Muscle of leg (tissue), 11 donors: Measurements from ENCODE around the gene BTBD17. TPM values are rescaled to one million over a fixed set of nuclear protein-coding genes. Genes with fewer than 3 reads are reported as not detected.

Source experiments
- DNase-seq: peaks from one replicate; pipeline ENCODE4 v3.0.0; 2013
- H3K27ac ChIP-seq: one replicate; pipeline ENCODE4 v1.5.1; 2013; ENCODE audit warnings: mild to moderate bottlenecking, low read length, control low read depth
- H3K27me3 ChIP-seq: one replicate; pipeline ENCODE4 v1.6.1; 2013; ENCODE audit warnings: low read length; ENCODE audit not compliant: control insufficient read depth, insufficient read depth
- H3K36me3 ChIP-seq: one replicate; pipeline ENCODE4 v1.6.1; 2013; ENCODE audit warnings: low read length; ENCODE audit not compliant: control insufficient read depth, insufficient read depth
- H3K4me1 ChIP-seq: one replicate; pipeline ENCODE4 v1.6.1; 2013; ENCODE audit warnings: low read length; ENCODE audit not compliant: control insufficient read depth, insufficient read depth
- H3K4me3 ChIP-seq: one replicate; pipeline ENCODE4 v1.5.1; 2013; ENCODE audit warnings: low read length, control low read depth
- H3K9me3 ChIP-seq: replicated peaks from 2 replicates; pipeline ENCODE4 v1.6.1; 2013; ENCODE audit warnings: low read depth, low read length; ENCODE audit not compliant: control insufficient read depth
- whole genome bisulfite sequencing: methylation state at CpG from one replicate; pipeline ENCODE4 v1.1.5; 2013; ENCODE audit warnings: missing lambda C conversion rate; ENCODE audit not compliant: insufficient coverage; 5-methylcytosine and 5-hydroxymethylcytosine counted together
- polyA plus RNA-seq, 8 donors: library from polyadenylated mRNA; unstranded; fragments of 120-200 nt; gene quantifications; one replicate each; pipeline versions ENCODE4 v1.2.1 to v1.2.3, GENCODE V29; 2013; ENCODE audit warnings: inconsistent platforms in 1 of 8, low replicate concordance in 1 of 8; ENCODE audit not compliant: insufficient read length in 8 of 8, insufficient read depth in 1 of 8
- total RNA-seq: library from RNA; stranded (reverse); fragments of 120-200 nt; gene quantifications from one replicate; pipeline ENCODE4 v1.2.4, GENCODE V29; 2013

The BTBD17 gene
- total and polyA plus RNA-seq, 9 donors = 0.06 to 0.28 (median 0.11) TPM; not detected in 3

DNA sequence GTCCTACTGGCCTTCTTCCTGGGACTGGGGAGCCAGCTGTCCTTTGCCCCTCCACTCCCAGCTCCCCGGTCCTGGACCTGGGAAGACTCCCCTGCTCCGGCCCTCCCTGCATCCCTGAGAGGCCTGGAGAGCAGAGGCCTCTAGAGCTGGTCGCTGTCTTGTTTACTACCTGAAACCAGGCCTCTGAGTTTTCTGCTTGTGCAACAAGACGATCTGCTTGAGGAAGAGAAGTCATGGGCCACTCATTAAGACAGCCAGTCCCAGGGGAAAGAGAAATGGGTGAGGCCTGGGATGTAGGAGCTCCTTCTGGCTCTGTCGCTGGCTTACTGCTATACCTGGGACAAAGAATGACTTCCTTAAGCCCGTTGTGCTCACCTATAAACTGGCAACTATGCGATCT lies 40.4 kb upstream of the BTBD17 start:
- Histone ChIP-seq H3K4me3 (no peak overlapping the region), H3K27ac (no peak overlapping the region), H3K4me1 (peaks cover 4% of the 10 kb centered on the region), H3K36me3 (no peaks in the 10 kb centered on the region), H3K9me3 (no peaks in the 10 kb centered on the region), H3K27me3 (no peaks in the 10 kb centered on the region)
- DNase-seq = no peak
- 58% methylated on average over 5 of the region's 7 CpGs for WGBS

DNA sequence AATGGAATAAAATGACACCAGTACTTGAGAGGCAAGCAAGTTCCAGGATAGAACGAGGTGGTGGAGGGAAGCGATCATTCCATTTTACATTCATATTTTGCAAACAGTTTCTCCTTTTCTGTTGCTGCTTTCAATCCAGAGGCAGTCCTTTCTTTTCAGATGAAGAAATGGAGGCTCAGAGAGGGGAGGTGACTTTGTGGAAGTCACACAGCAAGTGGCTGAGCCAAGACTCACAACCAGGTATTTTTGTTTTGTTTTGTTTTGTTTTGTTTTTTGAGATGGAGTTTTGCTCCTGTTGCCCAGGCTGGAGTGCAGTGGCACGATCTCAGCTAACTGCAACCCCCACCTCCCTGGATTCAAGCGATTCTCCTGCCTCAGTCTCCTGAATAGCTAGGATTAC lies 34.9 kb upstream of the BTBD17 start:
- Histone ChIP-seq H3K27ac (no peak overlapping the region), H3K9me3 (no peaks in the 10 kb centered on the region), H3K36me3 (no peaks in the 10 kb centered on the region), H3K27me3 (no peaks in the 10 kb centered on the region), H3K4me3 (no peak overlapping the region), H3K4me1 (peaks cover 28% of the 10 kb centered on the region)
- no peak for DNase-seq
- no CpG with 5 or more reads among the region's 4 CpGs for WGBS

DNA sequence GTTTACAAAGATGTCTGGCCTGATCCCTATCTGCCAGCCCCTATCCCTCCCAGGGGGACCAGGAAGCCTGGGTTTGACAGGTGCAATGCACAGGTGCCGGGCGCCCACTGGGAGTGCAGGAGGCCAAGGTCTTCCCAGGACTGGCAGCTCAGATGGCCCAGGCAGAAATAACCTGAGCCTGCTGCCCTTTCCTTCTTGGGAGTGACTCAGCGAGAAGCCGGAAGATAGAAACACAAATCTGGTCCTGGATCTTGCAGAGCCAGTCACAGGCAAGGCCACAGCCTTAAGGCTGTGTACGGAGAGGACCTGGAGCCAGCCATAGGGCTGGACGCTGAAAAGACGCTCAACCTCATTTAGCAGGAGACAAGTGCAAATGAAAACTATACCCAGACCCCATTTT lies 33.3 kb upstream of the BTBD17 start:
- Histone ChIP-seq H3K27ac (peak overlapping the region; percentile 77), H3K4me3 (no peak overlapping the region), H3K27me3 (no peaks in the 10 kb centered on the region), H3K9me3 (no peaks in the 10 kb centered on the region), H3K36me3 (no peaks in the 10 kb centered on the region), H3K4me1 (peaks cover 28% of the 10 kb centered on the region)
- DNase-seq = peak; percentile 37
- WGBS = 79% methylated on average over 7 of the region's 7 CpGs

DNA sequence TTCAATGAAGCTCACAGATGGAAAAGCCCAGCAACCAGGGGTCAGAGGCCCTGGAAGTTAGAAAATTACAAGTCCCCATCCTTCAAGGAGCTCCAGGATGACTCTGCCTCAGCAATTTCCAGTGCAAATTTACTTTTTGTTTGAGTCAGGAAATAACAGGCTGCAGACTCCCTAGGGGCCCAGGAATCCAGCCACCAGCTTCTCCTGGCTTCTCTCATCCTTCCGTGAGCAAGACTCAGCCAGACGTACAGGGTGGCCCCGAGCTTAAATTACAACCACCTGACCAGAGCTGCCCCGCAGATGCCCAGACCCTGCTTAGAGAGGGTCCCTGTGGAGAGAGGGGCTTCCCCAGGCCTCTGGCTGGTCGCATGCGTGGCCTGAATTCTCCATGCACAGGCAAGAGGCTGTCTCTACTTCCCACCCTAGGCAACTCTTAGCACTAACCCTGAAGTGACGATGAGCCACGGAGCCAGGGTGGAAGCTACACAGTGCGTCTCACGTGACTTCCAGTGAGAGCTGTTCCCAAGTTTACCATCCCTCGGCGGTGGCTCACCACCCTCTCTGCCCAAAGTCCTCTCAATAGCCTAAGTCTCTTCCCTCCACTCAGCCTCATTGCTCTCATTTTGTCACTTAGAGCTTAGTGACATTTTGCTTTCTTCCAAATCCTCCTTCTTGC lies 32.7 kb upstream of the BTBD17 start:
- Histone ChIP-seq H3K36me3 (no peaks in the 10 kb centered on the region), H3K4me1 (peaks cover 29% of the 10 kb centered on the region), H3K9me3 (no peaks in the 10 kb centered on the region), H3K27me3 (no peaks in the 10 kb centered on the region), H3K27ac (peak overlapping the region; percentile 77), H3K4me3 (no peak overlapping the region)
- WGBS = 45% methylated on average over 12 of the region's 12 CpGs
- DNase-seq = peak; percentile 43

DNA sequence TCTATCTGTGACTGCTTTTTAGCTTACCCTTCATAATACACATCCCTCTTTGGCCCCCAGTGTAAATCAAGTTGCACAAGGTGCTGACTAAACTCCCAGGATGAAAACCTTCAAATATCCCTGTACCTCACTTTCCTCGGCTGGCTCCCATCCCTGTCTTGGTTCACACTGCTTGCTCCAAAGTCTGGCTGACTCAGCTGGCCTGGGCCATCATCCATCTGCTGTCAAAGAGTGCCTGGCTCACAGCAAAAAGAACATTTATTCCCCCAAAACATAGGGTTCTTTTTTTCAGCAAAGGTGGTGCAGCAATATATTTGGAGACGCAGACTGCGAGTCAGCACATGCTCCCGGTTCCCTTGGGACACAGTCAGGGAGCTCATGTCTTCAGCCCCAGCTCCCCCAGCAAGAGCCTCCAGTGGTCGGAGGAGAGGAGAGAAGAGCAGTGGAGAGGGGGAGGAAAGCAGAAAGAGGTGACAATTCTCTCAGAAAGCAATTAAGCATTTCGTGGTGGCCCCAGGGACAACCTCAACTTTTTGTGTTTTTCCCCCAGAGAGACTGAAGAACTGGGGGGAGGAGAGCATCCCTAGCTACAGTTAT lies 31.8 kb upstream of the BTBD17 start:
- H3K4me3 ChIP-seq = no peak overlapping the region
- WGBS = 27% methylated on average over 3 of the region's 6 CpGs
- H3K27ac ChIP-seq = no peak overlapping the region
- no peaks in the 10 kb centered on the region for H3K36me3 ChIP-seq
- peaks cover 39% of the 10 kb centered on the region for H3K4me1 ChIP-seq
- no peak for DNase-seq
- H3K27me3 ChIP-seq = no peaks in the 10 kb centered on the region
- H3K9me3 ChIP-seq = no peaks in the 10 kb centered on the region

DNA sequence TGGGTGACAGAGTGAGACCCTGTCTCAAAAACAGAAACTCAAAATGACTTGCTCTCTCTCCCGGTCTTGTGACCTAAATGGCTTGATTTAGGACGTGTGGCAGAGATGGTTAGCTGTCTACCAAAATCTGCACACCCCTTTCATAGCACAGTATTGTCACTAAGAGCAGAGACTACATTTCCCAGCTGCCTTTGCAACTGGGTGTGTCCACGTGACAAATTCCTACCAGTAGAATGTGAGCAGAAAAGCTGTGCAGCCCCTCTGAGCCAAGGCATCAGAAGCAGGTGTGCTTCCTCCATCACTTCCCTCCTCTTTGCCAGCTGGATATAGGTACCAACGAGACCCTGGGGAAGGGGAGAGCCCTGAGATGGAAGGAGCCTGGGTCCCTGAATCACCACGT lies 31.2 kb upstream of the BTBD17 start:
- H3K9me3 ChIP-seq = no peaks in the 10 kb centered on the region
- H3K4me1 ChIP-seq = peaks cover 39% of the 10 kb centered on the region
- WGBS = 90% methylated on average over 2 of the region's 5 CpGs
- no peaks in the 10 kb centered on the region for H3K36me3 ChIP-seq
- DNase-seq = no peak
- no peaks in the 10 kb centered on the region for H3K27me3 ChIP-seq
- H3K4me3 ChIP-seq = no peak overlapping the region
- no peak overlapping the region for H3K27ac ChIP-seq

DNA sequence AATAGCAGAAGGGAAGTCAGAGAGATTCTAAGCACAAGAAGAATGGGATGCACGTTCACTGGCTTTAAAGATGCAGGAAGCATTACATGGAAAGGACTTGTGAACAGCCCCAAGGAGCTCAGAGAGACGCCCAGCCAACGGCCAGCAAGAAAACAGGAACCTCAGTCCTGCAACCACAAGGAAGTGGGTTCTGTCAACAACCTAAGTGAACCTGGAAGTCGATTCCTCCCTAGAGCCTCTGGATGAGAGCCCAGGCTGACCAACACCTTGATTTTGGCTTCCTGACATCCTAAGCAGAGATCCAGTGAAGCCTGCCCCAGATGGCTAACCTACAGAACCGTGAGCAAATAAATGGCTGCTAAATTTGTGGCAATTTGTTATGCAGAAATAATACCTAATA lies 30.1 kb upstream of the BTBD17 start:
- no peak overlapping the region for H3K27ac ChIP-seq

DNA sequence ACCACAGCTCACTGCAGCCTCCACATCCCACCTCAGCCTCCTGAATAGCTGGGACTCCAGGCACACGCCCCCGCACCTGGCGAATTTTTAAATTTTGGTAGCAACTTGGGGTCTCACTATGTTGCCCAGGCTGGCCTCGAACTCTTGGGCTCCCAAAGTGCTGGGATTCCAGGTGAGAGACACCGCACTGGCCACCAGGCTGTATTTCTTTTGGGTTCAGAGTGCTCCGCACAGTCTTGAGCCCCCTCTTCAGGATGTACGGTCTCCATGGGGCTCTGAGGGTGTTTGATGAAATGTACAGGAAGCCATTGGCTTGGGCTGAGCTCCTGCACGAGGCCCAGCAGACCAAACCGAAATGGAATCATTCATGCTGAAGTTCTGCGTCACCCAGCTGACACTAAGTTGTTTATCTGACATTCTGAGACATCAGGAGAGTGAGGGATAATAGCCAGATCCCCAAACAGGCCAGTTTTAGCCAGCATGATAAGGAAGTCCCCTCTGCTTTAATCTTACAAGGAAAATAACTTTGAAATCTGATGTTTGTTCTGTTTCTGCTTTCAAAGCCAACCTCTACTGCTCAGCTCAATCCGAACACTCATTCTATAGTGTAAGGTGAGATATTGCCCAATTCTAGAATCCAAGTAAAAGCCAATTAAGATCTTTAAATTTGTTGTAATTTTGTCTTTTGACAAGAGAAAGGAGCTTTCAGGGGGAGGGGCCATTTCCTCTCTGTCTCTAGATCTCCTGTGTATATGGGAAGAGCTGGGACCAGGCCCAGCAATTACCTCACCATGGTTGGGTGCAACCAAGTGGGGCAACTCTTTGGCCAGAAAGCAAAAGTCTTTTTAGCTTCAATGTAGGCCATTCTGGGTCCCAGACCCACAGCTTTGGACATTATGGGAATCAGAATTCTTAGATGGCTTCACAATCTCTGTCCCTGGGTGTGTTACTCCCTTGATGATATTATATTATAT lies 29.3 kb upstream of the BTBD17 start:
- Histone ChIP-seq H3K4me1 (peaks cover 52% of the 10 kb centered on the region), H3K27me3 (no peaks in the 10 kb centered on the region), H3K4me3 (no peak overlapping the region), H3K9me3 (no peaks in the 10 kb centered on the region), H3K36me3 (no peaks in the 10 kb centered on the region), H3K27ac (no peak overlapping the region)
- 72% methylated on average over 10 of the region's 11 CpGs for WGBS
- no peak for DNase-seq

More for the DNA sequence above, 30.1 kb upstream of the BTBD17 start:
- peaks cover 47% of the 10 kb centered on the region for H3K4me1 ChIP-seq
- no peaks in the 10 kb centered on the region for H3K27me3 ChIP-seq
- WGBS = 36% methylated on average over 3 of the region's 5 CpGs
- no peak overlapping the region for H3K4me3 ChIP-seq
- DNase-seq = no peak
- no peaks in the 10 kb centered on the region for H3K9me3 ChIP-seq
- H3K36me3 ChIP-seq = no peaks in the 10 kb centered on the region

DNA sequence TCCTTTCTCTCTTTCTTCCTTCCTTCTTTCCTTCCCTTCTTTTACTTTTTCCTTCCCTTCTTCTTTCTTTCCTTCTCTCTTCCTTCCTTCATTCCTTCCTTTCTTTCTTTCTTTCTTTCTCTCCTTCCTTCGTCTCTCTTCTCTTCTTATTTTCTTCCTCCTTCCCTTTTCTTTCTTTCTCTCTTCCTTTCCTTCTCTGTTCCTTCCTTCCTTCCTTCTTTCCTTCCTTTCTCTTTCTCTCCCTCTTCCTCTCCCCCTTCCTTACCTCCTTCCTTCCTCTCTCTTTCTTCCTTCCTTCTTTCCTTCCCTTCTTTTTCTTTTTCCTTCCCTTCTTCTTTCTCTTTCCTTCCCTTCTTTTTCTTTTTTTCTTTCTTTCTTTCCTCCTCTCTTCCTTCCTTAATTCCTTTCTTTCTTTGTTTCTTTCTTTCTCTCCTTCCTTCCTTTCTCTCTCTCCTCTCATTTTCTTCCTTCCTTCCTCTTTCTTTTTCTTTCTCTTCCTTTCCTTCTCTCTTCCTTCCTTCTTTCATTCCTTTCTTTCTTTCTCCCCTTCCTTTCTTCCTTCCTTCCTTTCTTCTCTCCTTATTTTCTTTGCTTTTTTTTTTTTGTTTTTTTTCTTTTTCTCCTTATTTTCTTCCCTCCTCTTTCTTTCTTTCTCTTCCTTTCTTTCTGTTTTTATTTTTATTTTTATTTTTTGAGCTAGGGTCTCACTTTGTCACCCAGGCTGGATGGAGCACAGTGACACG lies 28.4 kb upstream of the BTBD17 start:
- 74% methylated on average over 2 of the region's 2 CpGs for WGBS
- Histone ChIP-seq H3K4me1 (peaks cover 46% of the 10 kb centered on the region), H3K4me3 (no peak overlapping the region)

More for the DNA sequence above, 28.4 kb upstream of the BTBD17 start:
- Histone ChIP-seq H3K27ac (no peak overlapping the region), H3K27me3 (no peaks in the 10 kb centered on the region), H3K36me3 (no peaks in the 10 kb centered on the region), H3K9me3 (no peaks in the 10 kb centered on the region)
- no peak for DNase-seq
